HG03196 (cell line): ENCODE results near the gene GMPPB.
A peak's percentile ranks its signal among the peaks of the same experiment; 100 is the strongest.
"Not testable (repeated sequence)": the region's sequence is repeated elsewhere in the genome, so short reads cannot be mapped to it uniquely, and the experiment has no call there.

Experiments
- ATAC-seq: cut with Tn5 transposase; IDR thresholded peaks from one replicate; pipeline ENCODE4 v1.9.1; 2021; ENCODE audit not compliant: unreplicated experiment

Gene GMPPB

DNA sequence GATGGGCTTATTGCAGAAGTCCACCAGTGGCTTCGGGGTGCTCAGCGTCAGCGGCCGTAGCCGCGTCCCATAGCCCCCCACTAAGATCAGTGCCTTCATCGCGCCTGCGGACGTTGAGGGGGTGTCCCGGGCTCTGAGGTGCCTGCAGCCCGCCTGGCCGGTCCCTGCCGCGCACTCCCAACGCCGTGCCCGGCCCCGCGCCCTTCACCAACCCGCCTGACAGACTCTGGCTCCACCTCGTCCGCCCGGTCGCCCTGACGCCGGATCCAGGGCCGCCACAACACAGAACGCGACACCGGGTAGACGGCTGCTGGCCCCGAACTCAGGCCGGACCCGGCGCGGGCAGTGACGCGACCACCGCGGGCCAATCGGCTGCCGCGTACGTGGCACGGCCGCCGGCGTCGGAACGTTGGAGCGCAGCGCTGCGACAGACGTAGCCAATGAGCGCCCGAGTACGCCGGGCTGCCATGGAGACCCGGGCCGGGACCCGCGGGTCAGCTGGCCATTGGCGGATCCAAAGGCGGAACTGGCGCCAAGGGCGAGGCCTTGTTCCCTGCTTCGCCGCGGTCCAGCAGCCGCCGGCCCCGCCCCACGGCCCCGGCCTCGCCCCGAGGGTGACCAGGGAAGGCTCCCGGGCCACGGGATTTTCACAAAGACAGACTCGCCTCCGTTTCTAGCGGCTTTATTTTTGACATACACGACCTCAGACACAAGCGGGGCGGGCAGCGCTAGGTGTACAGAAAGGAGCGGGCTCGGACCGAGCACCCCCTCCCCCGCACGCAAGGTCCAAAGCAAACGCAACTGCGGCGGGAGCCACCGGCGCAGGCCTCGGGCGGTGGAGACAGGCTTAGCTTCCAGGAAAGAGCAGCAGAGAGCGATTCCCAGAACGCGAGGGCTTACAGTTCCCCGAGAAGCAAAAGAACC, at the start of gene GMPPB:
GMPPB (minus strand) TSS at position 324 of the 924 bp plus-strand sequence; CDS start at position 99, 225 bp downstream.
- peak; percentile 70 for ATAC-seq

- no peak for ATAC-seq
Observed at GRCh38 chr3:49772703-49773102, 49.0 kb upstream of the GMPPB start.

DNA sequence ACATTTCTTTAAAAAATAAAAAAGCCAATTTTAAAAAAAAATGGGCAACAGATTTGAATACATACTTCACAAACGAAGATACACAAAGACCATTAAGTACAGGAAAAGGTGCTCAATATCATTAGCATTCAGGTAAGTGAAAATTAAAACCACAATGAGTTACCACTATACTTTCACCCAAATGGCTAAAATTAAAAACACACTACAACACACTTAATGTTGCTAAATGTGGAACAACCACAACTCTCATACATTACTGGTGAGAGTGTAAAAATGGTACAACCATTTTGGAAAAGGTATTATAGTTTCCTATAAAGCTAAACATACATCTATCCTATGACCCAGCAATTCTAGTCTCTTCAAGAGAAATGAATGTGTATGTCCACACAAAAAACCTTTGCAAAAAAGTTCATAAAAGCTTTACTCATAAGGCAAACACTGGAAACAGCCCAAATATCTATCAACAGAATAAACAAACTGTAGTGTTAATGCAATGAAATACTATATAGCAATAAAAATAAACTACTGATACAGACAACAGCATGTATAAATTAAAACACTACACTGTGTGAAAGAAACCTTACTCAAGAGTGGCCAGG, 47.7 kb upstream of the GMPPB start:
- ATAC-seq: no peak

- no peak for ATAC-seq
Observed at GRCh38 chr3:49769926-49770325, 46.2 kb upstream of the GMPPB start.

DNA sequence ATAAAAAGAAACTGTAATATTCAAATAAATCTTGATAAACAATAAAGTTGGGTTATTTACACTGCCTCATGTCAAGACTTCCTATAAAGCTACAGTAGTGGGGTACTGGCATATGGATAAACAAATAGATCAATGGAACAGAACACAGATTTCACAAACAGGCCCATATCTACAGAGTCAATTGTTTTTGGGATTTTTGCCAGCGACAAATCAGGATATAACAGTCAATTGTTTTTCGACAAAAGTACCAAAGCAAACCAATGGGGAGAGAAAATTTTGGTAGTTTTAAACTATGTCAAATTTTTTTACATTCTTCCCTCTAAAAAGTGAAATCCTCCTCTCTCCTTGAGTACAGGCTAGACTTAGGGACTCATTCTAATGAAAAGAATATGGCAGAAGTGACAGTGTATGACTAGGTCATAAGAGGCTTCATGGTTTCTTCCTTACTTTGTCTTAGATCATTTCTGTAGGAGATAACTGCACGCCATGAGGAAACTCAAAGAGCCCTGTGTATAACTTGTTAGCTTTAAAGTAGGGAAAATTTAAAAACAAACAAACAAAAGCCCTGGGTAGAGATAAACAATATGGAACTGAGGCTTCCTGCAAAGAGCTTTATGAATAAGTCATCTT, 45.6 kb upstream of the GMPPB start:
- no peak for ATAC-seq

DNA sequence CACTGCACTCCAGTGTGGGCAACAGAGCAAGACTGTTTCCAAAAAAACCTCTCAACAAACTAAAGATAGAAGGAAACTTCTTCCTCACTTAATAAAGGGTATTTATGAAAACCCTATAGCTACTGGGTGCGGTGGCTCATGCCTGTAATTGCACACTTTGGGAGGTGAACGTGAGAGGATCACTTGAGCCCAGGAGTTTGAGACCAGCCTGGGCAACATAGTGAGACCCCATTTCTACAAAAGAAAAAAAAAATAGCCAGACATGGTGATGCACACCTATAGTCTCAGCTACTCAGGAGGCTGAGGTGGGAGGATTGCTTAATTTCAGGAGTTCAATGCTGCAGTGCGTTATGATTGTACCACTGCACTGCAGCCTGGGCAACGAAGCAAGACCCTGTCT, 40.2 kb upstream of the GMPPB start:
- ATAC-seq: no peak

DNA sequence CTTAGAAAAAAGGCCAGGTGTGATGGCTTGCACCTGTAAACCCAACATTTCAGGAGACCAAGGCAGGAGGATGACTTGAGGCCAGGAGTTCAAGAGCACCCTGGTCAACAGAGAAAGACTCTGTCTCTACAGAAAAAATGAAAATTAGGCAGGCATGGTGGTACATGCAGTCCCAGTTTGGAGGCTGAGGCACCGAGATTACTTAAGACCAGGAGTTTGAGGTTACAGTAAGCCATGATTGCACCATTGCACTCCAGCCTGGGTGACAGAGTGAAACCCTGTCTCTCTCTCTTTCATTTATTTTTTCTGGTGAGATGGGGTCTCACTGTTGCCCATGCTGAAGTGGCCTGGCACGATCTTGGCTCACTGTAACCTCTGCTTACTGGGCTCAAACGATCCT, 37.9 kb upstream of the GMPPB start:
- ATAC-seq: no peak

DNA sequence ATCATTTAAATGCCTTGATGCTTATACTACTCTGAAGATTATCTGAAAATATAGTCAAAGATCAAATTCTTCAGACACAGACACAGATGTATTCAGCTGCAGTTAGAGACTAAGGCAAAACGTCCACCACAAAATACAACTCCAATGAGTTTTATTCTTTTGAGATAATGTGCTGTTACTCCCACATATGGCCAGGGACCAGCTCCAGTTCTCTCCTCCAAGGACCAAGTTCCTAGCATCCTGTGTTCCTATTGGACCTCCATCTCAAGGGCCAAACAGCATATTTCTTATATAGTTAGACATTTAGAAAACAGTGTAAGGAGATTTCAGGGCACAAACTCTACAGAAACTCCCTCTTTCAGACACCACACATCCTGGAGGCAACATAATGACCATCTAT, 35.5 kb upstream of the GMPPB start:
- no peak for ATAC-seq

GRCh38 chr3:49757197-49757596, 33.4 kb upstream of the GMPPB start:
- ATAC-seq: no peak

DNA sequence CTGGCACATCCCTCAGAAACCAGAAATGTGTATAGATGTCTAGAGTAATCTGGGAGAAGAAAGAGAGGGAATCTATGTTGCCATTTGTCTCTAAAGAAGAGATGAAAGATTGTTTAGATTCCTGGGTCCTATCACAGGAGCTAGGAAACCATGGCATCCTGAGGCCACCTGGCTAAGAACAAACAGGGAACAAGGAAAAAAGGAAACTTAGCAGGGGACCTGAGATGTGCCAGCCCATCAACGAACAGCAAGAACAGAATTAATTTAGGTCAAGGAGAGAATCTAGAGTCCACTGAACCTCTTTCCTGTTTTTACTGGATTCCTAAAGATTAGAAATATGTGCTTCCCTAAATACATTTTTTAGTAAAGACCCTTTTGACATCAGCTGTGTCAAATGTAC, 32.3 kb upstream of the GMPPB start:
- no peak for ATAC-seq

- ATAC-seq: no peak
Observed at GRCh38 chr3:49754536-49754935, 30.8 kb upstream of the GMPPB start.

DNA sequence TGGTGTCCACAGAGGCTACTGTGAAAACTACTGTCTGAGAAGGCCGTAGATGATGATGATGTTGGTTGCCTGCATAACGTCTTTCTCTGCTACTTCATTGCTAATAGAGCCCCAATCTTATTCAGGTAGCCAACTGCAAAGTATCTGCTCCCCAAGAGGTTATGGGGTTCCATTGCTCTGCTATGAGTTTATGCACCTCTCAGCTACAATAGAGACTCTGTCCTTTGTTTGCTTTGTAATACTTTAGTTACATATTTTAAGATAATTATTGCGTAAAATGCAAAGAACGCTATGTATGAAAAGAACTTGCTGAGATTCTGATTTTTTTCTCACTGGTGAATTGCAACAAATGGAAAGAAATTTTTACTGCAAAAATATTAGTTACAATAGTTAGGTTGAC, 27.8 kb upstream of the GMPPB start:
- ATAC-seq: no peak

DNA sequence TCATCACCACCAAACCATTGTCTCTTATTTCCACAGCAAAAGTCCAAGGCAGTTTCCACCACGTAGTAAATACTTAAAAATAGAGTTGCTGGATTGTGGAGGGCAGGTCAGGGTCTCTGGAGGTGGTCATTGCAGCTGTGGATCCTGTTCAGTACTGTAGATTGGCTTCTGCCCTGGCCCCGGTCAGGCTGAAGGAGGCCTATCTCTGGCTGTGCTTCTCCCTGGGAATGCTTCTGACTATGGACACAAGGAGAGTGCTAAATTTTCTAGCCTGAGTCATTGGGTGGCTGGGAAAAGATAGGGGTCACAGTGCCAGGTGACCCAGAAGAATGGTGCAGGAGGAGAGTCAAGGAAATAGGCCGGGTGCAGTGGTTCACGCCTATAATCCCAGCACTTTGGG, 26.3 kb upstream of the GMPPB start:
- ATAC-seq: no peak

DNA sequence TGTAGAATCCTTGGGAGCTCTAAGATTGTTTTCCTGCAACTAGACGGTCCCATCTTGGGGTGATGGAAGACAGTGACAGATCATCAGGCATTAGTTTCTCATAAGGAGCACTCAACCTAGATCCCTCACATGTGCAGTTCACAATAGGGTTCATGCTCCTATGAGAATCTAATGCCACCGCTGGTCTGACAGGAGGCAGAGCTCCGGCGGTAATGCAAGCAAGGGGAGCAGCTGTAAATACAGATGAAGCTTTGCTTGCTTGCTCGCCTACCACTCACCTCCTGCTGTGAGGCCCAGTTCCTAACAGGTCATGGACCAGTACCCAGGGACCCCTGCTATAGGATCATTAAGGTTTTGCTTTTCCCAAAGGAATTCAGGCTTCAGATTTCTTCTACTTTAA, 25.1 kb upstream of the GMPPB start:
- ATAC-seq: not testable (repeated sequence)

GRCh38 chr3:49747792-49748480, 24.2 kb upstream of the GMPPB start:
- no peak for ATAC-seq

DNA sequence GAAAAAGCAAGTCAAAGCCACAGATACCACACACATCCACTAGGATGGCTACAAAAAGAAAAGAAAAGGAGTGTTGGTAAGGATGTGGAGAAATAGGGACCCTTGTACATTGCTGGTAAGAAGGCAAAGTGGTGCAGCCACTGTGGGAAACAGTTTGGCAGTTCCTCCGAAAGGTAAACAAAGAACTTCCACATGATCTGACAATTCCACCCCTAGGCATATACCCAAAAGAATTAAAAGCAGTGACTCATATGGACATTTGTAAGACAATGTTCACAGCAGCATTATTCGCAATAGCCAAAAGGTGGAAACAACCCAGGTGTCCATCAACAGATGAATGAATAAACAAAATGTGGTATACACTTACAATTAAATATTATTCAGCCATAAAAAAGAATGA, 22.2 kb upstream of the GMPPB start:
- no peak for ATAC-seq

DNA sequence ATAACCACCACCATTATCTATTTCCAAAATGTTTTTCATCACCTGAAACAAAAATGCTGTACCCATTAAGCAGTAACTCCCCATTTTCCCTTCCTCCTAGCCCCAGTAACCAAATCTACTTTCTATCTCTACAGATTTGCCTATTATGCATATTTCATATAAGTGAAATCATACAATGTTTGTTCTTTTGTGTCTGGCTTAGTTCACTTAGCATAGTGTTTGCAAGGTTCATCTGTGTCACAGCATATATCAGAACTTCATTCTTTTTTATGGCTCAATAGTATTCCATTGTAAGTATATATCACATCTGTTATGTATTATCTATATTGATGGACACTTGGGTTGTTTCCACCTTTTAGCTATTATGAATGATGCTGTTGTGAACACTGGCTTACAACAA, 16.7 kb upstream of the GMPPB start:
- ATAC-seq: no peak

DNA sequence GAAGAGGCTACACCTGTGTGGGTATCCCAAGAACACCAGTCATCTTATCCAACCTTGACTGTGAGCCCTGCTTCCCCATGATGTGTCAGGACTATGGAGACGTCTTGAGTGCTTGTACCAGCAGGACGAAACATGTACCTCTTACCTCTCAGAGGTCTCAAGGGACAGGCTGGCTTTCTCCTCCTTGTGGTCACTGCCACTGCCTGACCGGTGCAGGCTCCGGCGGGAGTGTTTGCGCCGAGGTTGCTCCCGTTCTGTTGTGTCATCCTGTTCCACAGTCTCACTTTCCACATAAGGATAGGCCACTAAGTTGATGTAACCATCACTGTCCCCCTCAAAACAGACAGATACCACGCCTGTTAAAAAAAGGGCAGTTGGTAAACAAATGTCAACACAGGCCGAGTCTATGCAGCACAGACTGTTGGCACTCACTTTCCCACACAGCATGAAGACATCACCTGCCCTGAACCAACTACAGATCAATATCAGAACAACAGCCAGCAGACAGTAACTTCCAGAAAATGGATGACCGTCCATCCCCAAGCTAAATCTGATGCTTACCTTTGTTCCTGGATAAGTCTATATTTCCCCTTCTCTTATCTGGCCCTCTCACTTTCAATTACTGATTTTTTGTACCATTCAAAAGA, 14.4 kb upstream of the GMPPB start:
- no peak for ATAC-seq

DNA sequence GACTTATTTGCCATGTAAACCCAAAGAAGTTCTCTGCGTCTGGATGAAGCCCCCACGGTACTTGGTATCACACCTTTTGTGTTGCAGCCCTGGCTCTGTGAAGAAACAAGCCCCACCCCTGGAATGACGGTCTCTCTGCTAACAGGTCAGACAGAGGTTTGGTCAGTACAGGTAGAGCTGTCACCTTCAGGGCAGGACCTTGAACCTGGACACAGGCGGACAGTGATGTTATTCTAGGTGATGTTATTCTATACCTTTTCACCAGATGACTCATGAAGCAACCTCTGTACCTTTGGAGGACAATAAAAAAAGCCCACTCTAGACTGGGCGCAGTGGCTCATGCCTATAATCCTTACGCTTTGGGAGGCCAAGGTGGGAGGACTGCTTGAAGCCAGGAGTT, 11.0 kb upstream of the GMPPB start:
- no peak for ATAC-seq

GRCh38 chr3:49733551-49733950, 9.8 kb upstream of the GMPPB start:
- ATAC-seq: no peak

- ATAC-seq: no peak
Observed at GRCh38 chr3:49732597-49732996, 8.8 kb upstream of the GMPPB start.
